ENCODE results near the gene TCF3.

The TCF3 gene

GRCh38 chr19:1661995-1662394 lies 9.6 kb upstream of the TCF3 start:
- H3K4me3 ChIP-seq (ENCODE audit: low read depth, low read length), result no peak overlapping the region
- DNase-seq (ENCODE audit: low read depth), result no peak
- TF ChIP-seq CTCF (IDR thresholded peaks at IDR 0.05; ENCODE audit: low read depth, low read length, missing control alignments), result no peak

GRCh38 chr19:1659084-1659427 lies 6.6 kb upstream of the TCF3 start:
- DNase-seq (ENCODE audit: low read depth), result no peak
- H3K4me3 ChIP-seq (ENCODE audit: low read depth, low read length), result no peak overlapping the region
- TF ChIP-seq CTCF (IDR thresholded peaks at IDR 0.05; ENCODE audit: low read depth, low read length, missing control alignments), result no peak

GRCh38 chr19:1658150-1659083 lies 6.0 kb upstream of the TCF3 start:
- TF ChIP-seq CTCF (IDR thresholded peaks at IDR 0.05; ENCODE audit: low read depth, low read length, missing control alignments), result no peak
- no peak overlapping the region for H3K4me3 ChIP-seq (ENCODE audit: low read depth, low read length)
- DNase-seq (ENCODE audit: low read depth), result no peak

GRCh38 chr19:1657746-1658145 lies 5.3 kb upstream of the TCF3 start:
- no peak for TF ChIP-seq CTCF (IDR thresholded peaks at IDR 0.05; ENCODE audit: low read depth, low read length, missing control alignments)
- no peak for DNase-seq (ENCODE audit: low read depth)
- H3K4me3 ChIP-seq (ENCODE audit: low read depth, low read length), result no peak overlapping the region

GRCh38 chr19:1656988-1657536 lies 4.6 kb upstream of the TCF3 start:
- H3K4me3 ChIP-seq (ENCODE audit: low read depth, low read length), result no peak overlapping the region
- no peak for DNase-seq (ENCODE audit: low read depth)
- TF ChIP-seq CTCF (IDR thresholded peaks at IDR 0.05; ENCODE audit: low read depth, low read length, missing control alignments), result no peak

- no peak for DNase-seq (ENCODE audit: low read depth)
- no peak overlapping the region for H3K4me3 ChIP-seq (ENCODE audit: low read depth, low read length)
- TF ChIP-seq CTCF (IDR thresholded peaks at IDR 0.05; ENCODE audit: low read depth, low read length, missing control alignments), result no peak
Observed at GRCh38 chr19:1655987-1656608, 3.7 kb upstream of the TCF3 start.

Measured in GM12864 (cell line).